ENCODE measurements around the gene HDAC4.

HDAC4 gene

GRCh38 chr2:239396881-239397681 lies 3.7 kb downstream of the HDAC4 start:
- WGBS, 2 experiments = 88 to 89% methylated on average over 19 of the region's 19 CpGs
- Histone ChIP-seq H3K27ac (ENCODE audit: insufficient read depth, low read depth, low read length, poor library complexity, severe bottlenecking) (no peak overlapping the region), H3K4me1 (ENCODE audit: control insufficient read depth, insufficient read depth, low read length) (peaks cover 17% of the 10 kb centered on the region), H3K4me3 (ENCODE audit: insufficient read depth, low read depth, low read length) (no peak overlapping the region), H3K27me3 (ENCODE audit: control insufficient read depth, insufficient read depth, low read length, poor library complexity, severe bottlenecking) (no peaks in the 10 kb centered on the region), H3K9me3 (ENCODE audit: control insufficient read depth, low read length) (no peaks in the 10 kb centered on the region), H3K36me3 (ENCODE audit: control insufficient read depth, insufficient read depth, low read length) (no peaks in the 10 kb centered on the region)

- WGBS, 2 experiments = 86 to 89% methylated on average over 4 to 6 of the region's 6 CpGs
- no peaks in the 10 kb centered on the region for H3K9me3 ChIP-seq (ENCODE audit: control insufficient read depth, low read length)
- no peaks in the 10 kb centered on the region for H3K36me3 ChIP-seq (ENCODE audit: control insufficient read depth, insufficient read depth, low read length)
- no peak overlapping the region for H3K4me3 ChIP-seq (ENCODE audit: insufficient read depth, low read depth, low read length)
- no peaks in the 10 kb centered on the region for H3K27me3 ChIP-seq (ENCODE audit: control insufficient read depth, insufficient read depth, low read length, poor library complexity, severe bottlenecking)
- H3K4me1 ChIP-seq (ENCODE audit: control insufficient read depth, insufficient read depth, low read length) = peaks cover 26% of the 10 kb centered on the region
- H3K27ac ChIP-seq (ENCODE audit: insufficient read depth, low read depth, low read length, poor library complexity, severe bottlenecking) = no peak overlapping the region
These were observed 5.3 kb downstream of the HDAC4 start for GRCh38 chr2:239395524-239395923.

GRCh38 chr2:239394978-239395377 lies 5.8 kb downstream of the HDAC4 start:
- Histone ChIP-seq H3K4me1 (ENCODE audit: control insufficient read depth, insufficient read depth, low read length) (peaks cover 26% of the 10 kb centered on the region), H3K27me3 (ENCODE audit: control insufficient read depth, insufficient read depth, low read length, poor library complexity, severe bottlenecking) (no peaks in the 10 kb centered on the region), H3K27ac (ENCODE audit: insufficient read depth, low read depth, low read length, poor library complexity, severe bottlenecking) (no peak overlapping the region), H3K4me3 (ENCODE audit: insufficient read depth, low read depth, low read length) (no peak overlapping the region), H3K9me3 (ENCODE audit: control insufficient read depth, low read length) (no peaks in the 10 kb centered on the region), H3K36me3 (ENCODE audit: control insufficient read depth, insufficient read depth, low read length) (no peaks in the 10 kb centered on the region)
- 91 to 93% methylated on average over 1 of the region's 1 CpG for WGBS, 2 experiments

- no peaks in the 10 kb centered on the region for H3K9me3 ChIP-seq (ENCODE audit: control insufficient read depth, low read length)
- H3K4me1 ChIP-seq (ENCODE audit: control insufficient read depth, insufficient read depth, low read length) = peaks cover 26% of the 10 kb centered on the region
- no peak overlapping the region for H3K4me3 ChIP-seq (ENCODE audit: insufficient read depth, low read depth, low read length)
- no peaks in the 10 kb centered on the region for H3K36me3 ChIP-seq (ENCODE audit: control insufficient read depth, insufficient read depth, low read length)
- no peaks in the 10 kb centered on the region for H3K27me3 ChIP-seq (ENCODE audit: control insufficient read depth, insufficient read depth, low read length, poor library complexity, severe bottlenecking)
- no peak overlapping the region for H3K27ac ChIP-seq (ENCODE audit: insufficient read depth, low read depth, low read length, poor library complexity, severe bottlenecking)
- 94 to 95% methylated on average over 10 of the region's 11 CpGs for WGBS, 2 experiments
These were observed 6.4 kb downstream of the HDAC4 start for GRCh38 chr2:239394346-239394945.

GRCh38 chr2:239393941-239394340 lies 6.9 kb downstream of the HDAC4 start:
- peaks cover 21% of the 10 kb centered on the region for H3K4me1 ChIP-seq (ENCODE audit: control insufficient read depth, insufficient read depth, low read length)
- no peak overlapping the region for H3K27ac ChIP-seq (ENCODE audit: insufficient read depth, low read depth, low read length, poor library complexity, severe bottlenecking)
- H3K4me3 ChIP-seq (ENCODE audit: insufficient read depth, low read depth, low read length) = no peak overlapping the region
- H3K36me3 ChIP-seq (ENCODE audit: control insufficient read depth, insufficient read depth, low read length) = no peaks in the 10 kb centered on the region
- no peaks in the 10 kb centered on the region for H3K27me3 ChIP-seq (ENCODE audit: control insufficient read depth, insufficient read depth, low read length, poor library complexity, severe bottlenecking)
- H3K9me3 ChIP-seq (ENCODE audit: control insufficient read depth, low read length) = no peaks in the 10 kb centered on the region
- WGBS, 2 experiments = 95 to 96% methylated on average over 3 of the region's 3 CpGs

DNA sequence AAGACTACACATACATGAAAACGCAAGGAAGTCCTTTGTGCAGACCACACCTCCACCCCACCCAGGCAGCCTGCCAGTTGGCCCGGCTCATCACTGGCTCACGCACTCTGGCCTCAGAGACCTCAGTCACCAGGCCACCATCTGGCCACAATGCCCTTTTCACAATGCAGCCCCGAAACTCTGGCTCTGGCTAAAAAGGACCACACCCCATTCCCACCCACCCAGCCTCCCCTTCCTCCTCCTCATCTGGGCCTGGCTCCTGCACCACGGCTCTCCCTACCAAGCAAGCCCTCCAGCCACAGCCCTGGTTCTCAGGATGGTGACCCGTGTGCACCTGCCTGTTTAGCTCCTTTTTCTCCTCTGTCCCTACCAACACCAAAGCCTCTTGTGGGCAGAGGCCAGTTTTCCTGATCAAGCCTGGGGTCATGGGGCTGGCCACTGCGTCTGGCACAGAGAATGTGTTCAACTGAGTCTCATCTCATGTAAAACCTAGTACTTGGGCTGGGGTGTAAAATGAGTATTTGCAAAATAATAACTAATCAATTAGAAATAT lies 7.4 kb downstream of the HDAC4 start:
- Histone ChIP-seq H3K36me3 (ENCODE audit: control insufficient read depth, insufficient read depth, low read length) (no peaks in the 10 kb centered on the region), H3K4me1 (ENCODE audit: control insufficient read depth, insufficient read depth, low read length) (peaks cover 16% of the 10 kb centered on the region), H3K4me3 (ENCODE audit: insufficient read depth, low read depth, low read length) (no peak overlapping the region), H3K9me3 (ENCODE audit: control insufficient read depth, low read length) (no peaks in the 10 kb centered on the region), H3K27me3 (ENCODE audit: control insufficient read depth, insufficient read depth, low read length, poor library complexity, severe bottlenecking) (no peaks in the 10 kb centered on the region), H3K27ac (ENCODE audit: insufficient read depth, low read depth, low read length, poor library complexity, severe bottlenecking) (no peak overlapping the region)
- WGBS, 2 experiments = 84% methylated on average over 7 of the region's 7 CpGs

DNA sequence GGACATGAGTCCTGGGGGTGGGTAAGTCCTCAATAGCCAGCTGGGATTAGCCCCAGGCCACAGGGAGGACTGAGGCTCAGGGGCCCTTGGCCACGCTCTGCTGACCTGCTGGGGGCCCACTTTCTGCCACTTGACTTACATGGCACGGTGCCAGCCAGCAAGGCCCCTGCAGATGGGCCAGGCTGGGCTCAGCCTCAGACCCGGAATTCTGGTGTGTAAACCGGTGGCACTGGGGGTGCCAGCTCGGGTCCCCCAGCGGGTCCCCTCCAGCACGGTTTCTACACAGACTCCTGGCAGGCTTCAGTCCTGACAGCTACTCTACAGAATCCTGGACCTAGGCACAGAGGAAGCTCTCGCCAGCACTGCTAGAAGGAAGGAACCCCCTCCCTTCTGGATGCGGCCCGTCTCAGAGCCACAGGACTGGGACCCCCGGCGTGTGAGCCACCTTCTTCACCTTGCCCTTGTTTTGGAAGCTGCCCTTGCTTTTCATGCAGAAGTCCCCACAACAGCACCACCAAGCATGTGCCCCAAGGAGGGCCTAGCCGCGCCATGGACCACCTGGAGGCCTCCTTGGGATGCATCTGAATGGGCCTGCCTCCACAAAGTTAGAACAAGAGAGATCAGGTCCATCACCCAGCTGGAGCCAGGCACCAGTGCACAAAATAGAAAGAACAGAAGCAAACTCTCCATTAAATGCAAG lies 8.0 kb downstream of the HDAC4 start:
- Histone ChIP-seq H3K9me3 (ENCODE audit: control insufficient read depth, low read length) (no peaks in the 10 kb centered on the region), H3K4me1 (ENCODE audit: control insufficient read depth, insufficient read depth, low read length) (peaks cover 10% of the 10 kb centered on the region), H3K27ac (ENCODE audit: insufficient read depth, low read depth, low read length, poor library complexity, severe bottlenecking) (no peak overlapping the region), H3K4me3 (ENCODE audit: insufficient read depth, low read depth, low read length) (no peak overlapping the region), H3K27me3 (ENCODE audit: control insufficient read depth, insufficient read depth, low read length, poor library complexity, severe bottlenecking) (no peaks in the 10 kb centered on the region), H3K36me3 (ENCODE audit: control insufficient read depth, insufficient read depth, low read length) (no peaks in the 10 kb centered on the region)
- 88 to 91% methylated on average over 14 of the region's 14 CpGs for WGBS, 2 experiments

DNA sequence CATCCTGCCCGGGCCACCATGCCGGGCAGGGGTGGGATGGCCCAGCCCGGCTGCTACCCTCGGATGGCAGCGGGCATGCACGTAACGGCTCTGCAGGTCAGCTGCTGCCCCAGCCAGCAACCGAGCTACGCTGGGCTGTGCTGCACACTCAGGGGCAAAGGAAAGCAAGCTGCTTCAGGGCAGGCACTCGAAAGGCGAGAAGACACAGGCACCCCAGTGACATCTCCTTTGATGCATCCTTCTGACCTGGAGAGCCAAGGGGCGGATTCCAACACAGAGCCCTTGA lies 8.8 kb downstream of the HDAC4 start:
- H3K9me3 ChIP-seq (ENCODE audit: control insufficient read depth, low read length) = no peaks in the 10 kb centered on the region
- H3K4me3 ChIP-seq (ENCODE audit: insufficient read depth, low read depth, low read length) = no peak overlapping the region
- no peak overlapping the region for H3K27ac ChIP-seq (ENCODE audit: insufficient read depth, low read depth, low read length, poor library complexity, severe bottlenecking)
- H3K27me3 ChIP-seq (ENCODE audit: control insufficient read depth, insufficient read depth, low read length, poor library complexity, severe bottlenecking) = no peaks in the 10 kb centered on the region
- H3K4me1 ChIP-seq (ENCODE audit: control insufficient read depth, insufficient read depth, low read length) = peaks cover 10% of the 10 kb centered on the region
- H3K36me3 ChIP-seq (ENCODE audit: control insufficient read depth, insufficient read depth, low read length) = no peaks in the 10 kb centered on the region
- 93% methylated on average over 12 of the region's 12 CpGs for WGBS, 2 experiments

- Histone ChIP-seq H3K36me3 (ENCODE audit: control insufficient read depth, insufficient read depth, low read length) (no peaks in the 10 kb centered on the region), H3K27ac (ENCODE audit: insufficient read depth, low read depth, low read length, poor library complexity, severe bottlenecking) (no peak overlapping the region), H3K4me3 (ENCODE audit: insufficient read depth, low read depth, low read length) (no peak overlapping the region), H3K4me1 (ENCODE audit: control insufficient read depth, insufficient read depth, low read length) (peaks cover 10% of the 10 kb centered on the region), H3K9me3 (ENCODE audit: control insufficient read depth, low read length) (no peaks in the 10 kb centered on the region), H3K27me3 (ENCODE audit: control insufficient read depth, insufficient read depth, low read length, poor library complexity, severe bottlenecking) (no peaks in the 10 kb centered on the region)
- 88% methylated on average over 24 of the region's 24 CpGs for WGBS, 2 experiments
These were observed 9.3 kb downstream of the HDAC4 start for GRCh38 chr2:239391286-239392071.
